GM18499 (cell line): ENCODE measurements around the gene ERCC5.

Experiments
- ATAC-seq: cut with Tn5 transposase; IDR thresholded peaks from one replicate; pipeline ENCODE4 v1.9.1; 2021; ENCODE audit warnings: moderate number of reproducible peaks; ENCODE audit not compliant: insufficient read depth, unreplicated experiment

ERCC5 gene

DNA sequence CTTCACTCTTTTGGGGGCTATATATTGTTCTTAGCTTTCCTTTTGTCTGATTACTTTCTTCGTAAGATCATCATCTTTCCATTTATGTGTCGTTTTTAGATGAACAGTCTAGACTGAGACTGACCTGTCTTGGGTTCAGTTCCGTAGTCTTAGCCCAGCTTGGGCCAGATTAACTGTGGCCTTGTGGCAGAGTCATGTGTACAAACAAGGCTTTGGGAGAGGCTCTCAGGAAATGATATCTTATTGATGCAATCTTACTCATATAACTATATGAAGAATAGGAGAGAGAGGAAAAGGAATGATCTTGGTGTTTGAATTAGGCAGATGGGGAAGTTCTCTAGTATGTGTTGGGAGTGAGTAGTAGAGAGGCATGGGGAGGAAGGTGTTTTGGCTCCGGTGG is 6.8 kb upstream of the ERCC5 start:
- ATAC-seq = no peak

DNA sequence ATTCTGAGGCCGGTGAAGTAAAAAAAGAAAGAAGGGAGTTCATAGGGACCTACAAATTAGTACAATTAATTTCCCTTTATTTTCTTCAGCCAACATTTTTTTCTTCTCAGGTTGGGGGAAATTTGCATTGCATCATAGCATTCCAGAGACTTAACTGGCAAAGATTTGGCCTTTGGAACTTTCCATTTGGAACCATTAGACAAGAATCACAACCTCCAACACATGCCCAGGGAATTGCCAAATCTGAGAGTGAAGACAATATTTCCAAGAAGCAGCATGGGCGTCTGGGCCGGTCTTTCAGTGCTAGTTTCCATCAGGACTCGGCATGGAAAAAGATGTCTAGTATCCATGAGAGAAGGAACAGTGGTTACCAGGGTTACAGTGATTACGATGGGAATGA is 6.4 kb upstream of the ERCC5 start:
- ATAC-seq = no peak

DNA sequence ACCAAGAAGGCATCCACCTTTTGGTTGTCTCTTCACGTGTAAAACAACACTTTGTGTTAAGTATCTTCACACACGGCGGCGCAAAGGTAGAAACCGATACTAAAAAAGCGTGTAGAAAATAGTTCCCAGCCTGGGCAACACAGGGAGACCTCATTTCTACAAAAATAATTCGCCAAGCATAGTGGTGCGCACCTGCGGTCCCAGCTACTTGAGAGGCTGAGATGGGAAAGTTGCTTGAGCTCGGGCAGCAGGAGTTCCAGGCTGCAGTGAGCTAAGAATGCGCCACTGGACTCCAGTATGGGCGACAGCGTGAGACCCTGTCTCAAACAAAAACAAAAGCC is 573 bp upstream of the ERCC5 start:
- peak; percentile 9 for ATAC-seq

DNA sequence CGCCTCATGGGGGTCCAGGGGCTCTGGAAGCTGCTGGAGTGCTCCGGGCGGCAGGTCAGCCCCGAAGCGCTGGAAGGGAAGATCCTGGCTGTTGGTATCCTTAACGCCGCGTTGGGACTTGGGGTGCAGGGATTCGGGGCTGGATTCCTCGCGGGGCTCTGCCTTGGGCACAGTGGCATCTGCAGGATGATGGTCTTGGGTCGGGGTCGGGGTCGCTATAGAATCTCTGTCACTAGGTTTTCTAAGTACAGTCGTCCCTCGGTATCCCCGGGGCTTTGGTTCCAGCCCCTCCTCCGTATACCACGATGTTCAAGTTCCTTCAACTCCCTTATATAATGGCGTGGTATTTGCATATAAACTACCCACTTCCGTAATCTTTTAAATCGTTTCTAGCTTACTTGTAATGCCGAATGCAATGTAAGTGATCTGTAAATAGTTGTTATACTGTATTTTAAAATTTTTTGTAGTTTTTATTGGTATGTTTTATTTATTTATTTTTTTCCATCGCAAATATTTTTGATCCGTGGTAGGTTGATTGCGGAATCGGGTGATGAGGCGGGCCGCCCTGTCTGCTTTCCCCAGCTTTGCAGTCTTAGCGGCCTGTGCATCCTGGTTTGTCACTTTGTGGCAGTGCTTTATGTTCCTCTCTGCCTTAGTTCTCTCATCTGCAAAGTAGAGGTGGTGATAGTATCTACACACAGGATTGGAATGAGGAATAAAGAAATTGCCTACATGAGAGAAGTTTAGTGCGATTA is 606 bp downstream of the ERCC5 start:
- ATAC-seq = no peak

DNA sequence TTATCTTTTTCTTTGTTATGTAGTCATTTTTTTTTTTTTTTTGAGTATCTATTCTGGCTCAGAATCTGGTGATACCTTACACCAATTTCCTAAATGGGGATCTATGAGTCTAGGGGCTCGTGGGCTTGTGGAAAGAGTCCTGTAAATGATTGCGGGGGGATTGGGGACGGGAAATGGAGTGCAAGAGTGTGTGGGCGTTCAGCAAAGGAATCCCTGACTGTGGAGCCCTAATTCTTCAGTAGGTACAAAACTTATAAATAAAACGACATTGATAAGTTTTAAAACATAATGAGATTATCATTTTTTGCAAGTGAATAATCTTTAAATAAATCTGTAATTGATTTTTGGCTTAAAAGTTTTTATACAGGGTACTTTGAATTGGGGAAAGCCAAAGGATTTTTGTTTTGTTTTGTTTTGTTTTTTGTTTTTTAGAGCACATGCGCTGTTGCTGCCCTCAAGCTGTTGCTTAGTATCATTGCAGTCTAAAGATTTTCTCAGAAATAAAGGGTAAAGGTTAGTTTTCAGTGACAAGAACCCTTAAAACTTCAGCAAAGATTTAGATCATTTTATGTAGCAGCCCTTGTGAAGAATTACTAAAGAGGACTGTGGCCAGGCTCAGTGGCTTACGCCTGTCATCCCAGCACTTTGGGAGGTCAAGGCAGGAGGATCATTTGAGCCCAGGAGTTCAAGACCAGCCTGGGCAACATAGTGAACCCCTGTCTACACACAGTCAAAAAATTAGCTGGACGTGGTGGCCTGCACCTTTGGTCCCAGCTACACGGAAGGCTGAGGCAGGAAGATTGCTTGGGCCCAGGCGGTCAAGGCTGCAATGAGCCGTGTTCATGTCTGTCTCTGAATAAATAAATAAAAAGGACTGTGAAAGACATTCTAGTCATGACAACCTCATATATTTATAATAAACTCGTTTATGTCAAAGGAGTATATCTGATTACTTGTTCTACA is 1.7 kb downstream of the ERCC5 start:
- ATAC-seq = no peak

DNA sequence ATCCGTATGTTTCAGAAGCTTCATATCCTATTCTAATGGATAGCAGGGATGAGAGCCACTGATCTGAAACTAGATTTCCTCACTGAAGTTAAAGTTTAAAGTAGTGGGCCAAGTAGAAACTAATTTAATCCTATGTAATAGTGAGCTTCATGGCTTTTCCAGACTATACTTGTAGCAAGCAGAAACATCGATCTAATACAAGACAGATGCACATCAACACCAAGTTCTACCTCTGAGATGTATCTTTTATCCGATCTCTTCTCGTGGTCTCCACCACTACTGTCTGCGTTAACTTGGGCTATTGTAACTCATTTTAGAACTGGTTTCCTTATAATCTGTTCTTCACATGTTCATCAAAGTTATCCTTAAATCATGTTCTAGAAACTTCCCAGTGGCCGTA is 3.1 kb downstream of the ERCC5 start:
- no peak for ATAC-seq

DNA sequence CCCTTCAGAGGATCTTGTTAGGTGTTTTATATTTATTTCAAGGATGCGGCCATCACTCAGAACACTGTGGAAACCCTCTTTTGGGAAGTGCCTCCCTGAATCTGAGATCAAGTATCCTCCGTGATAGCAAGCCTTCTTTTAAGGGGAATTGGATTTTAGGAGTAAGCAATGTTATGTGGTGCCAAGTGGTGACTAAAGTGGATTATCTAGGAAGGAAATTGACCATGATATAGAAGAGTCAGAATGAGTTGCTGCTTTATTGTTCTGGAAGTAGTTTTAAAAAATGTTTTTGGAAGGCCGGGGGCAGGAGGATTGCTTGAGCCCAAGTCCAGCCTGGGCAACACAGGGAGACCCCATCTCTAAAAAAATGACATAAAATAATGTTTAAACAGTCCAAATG is 6.7 kb downstream of the ERCC5 start:
- ATAC-seq = no peak

DNA sequence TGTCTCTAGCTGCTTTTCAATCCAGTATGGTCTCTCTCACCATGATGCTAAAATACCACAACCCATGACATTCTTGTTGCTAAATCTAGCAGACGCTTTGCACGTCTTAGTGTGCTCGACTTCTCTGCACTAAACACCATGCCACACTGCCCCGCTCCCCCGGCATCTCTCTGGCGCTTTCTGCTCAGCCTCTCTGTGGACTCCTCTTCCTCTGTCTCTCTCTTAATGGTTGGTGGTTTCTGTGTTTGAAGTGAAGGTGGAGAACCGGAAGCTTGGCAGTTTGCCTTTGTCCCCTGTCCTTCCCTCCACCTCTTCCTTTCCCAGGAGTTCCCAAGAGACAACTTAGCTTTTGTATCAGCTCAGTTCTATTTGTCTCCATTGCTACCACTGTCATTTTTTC is 8.8 kb downstream of the ERCC5 start:
- ATAC-seq = no peak

DNA sequence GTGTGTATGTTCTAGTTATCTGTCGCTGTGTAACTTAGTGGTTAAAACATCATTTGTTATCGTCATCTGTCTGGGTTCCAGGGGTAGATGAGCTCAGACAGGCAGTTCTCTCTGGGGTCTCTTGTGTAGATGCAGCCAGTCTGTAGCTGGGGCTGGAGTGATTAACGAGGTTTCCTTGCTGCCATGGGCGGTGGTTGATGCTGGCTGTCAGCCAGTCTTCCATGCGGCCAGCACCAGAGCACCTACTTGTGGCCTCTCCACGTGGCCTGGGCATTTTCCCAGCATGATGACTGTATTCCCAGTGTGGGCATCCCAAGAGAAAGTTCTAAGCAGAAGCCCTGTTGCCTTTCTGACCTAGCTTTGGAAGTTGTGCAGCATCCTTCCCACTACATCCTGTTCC is 10.7 kb downstream of the ERCC5 start:
- no peak for ATAC-seq

DNA sequence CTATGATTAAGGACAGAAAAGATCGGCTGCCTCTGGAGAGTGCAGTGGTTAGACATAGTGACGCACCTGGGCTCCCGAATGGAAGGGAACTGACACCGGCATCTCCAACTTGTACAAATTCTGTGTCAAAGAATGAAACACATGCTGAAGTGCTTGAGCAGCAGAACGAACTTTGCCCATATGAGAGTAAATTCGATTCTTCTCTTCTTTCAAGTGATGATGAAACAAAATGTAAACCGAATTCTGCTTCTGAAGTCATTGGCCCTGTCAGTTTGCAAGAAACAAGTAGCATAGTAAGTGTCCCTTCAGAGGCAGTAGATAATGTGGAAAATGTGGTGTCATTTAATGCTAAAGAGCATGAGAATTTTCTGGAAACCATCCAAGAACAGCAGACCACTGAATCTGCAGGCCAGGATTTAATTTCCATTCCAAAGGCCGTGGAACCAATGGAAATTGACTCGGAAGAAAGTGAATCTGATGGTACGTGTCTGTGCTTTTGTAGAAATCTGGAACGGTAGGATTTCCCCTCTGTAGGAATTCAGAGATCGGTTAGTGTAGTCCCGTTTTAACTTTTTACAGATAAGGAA is 16.9 kb downstream of the ERCC5 start:
- no peak for ATAC-seq

DNA sequence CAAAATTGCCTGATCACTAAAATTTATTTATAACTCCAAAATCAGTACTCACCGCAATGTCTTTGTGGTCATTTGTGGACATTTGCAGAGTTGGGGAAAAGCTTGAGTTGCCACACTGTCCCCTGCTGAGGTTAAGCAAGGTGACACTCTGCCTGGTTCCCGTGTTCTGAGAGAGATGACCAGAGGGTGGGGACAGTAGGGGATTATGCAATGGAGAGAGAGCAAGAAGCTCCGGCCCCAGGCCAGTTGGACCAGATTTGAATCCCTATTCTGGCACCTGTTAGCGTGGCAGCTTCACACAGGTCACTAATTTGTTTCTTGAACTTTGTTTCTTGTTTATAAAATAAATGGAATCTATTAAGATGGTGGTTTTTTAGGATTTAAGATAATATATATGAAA is 17.8 kb downstream of the ERCC5 start:
- ATAC-seq = no peak

DNA sequence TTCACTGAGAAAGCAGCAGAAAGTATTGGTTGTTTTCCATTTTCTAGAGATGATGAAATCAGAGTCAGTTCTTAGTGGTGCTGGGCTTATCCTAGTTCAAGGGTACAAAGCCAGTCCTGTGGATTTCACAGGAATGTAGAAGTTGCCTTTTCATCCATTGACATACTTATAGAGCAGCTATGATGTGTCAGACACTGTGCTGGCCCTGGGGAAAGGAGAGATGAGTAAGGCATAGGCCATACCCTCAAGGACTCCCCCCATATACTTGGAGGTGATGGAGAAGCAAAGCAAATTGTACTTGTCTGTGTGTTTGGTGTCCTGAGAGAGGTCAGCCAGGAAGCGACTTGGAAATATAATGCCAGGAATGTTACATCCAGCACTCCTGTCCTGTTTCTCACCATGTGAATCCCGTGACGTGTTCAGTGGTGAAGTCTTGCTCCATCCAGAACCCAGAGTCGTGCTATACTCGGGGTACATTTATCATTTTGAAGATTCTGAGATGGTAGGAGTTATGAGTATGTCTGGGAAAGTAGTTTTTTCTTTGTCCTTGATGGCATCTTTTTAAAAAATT is 22.6 kb downstream of the ERCC5 start:
- ATAC-seq = no peak

DNA sequence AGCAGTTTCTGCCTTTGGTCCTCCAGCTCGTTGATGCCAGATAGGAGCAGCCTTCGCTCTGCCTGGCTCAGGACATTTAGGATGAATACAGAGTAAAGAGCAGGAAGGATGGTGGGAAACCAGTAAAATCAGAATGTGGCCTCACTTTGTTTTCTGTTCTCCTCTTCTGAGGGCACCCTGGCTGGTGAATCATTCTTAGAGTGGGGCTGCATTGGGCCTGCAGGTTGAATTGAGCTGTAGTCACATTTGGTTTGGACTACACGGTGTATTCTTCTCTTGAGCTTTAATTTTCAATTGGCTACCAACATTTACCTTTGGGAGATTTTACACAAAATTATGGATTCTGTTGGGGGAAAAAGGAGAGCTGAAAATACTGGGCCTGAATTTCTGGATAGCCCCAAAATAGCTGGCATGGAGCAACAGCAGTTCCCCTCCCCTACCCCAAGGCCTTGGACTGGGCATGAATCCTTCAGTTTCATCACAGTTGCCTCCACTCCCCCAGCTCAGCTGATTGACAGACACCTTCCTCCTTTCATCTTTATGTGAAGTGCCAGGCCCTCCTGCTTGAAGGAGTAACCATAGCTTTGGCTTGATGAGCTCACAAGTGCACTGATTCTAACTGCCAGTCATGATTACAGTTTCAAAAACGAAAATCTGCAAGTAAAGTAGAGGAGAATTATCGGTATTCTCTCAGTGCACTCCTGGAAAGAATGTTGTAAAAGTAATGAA is 24.3 kb downstream of the ERCC5 start:
- peak; percentile 15 for ATAC-seq

DNA sequence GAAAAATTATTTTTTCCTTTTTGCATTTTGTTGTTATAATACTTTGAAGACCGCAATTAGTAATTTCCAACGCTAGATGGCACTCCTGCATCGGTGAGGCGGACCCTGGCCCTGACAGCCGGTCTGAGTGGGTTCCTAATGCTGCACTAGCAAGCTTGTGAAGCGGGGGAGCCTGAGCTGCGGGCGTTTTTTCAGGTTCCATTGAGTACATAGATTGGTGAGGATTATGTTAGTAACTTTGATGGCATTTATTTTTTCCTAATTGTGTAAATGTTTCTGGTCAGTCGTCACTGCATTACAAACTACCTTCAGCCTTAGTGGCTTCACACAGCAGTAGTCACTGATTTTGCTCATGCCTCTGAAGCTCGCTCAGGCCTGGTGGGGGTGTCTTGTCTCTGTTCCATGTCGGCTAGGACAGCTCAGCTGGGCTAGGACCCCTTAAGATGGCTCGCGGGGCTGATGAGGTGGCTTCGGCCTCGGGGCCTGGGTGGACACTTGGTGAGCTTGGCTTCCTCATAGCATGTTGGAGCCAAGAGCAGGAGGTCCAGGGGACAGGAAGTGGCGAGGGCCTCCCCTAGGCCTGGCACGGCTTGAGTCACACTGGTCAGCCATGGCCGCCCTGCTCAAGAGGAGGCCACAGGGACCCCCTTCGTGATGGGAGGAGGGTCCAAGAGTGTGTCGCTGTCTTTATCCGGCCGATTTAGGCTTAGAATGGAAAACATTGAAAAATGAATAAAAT is 25.0 kb downstream of the ERCC5 start:
- ATAC-seq = peak; percentile 63

DNA sequence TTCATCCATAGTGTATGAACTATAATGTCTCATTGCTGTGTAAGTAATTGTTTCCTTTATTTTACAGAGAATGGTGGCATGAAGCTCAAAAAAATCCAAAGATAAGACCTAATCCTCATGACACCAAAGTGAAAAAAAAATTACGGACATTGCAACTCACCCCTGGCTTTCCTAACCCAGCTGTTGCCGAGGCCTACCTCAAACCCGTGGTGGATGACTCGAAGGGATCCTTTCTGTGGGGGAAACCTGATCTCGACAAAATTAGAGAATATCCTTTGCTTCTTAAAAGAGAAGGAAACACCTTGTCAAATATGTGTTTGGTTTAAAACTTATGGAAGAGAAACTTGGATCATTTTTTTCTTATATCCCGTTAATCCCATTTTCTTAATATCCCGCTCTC is 26.3 kb downstream of the ERCC5 start:
- ATAC-seq = no peak

DNA sequence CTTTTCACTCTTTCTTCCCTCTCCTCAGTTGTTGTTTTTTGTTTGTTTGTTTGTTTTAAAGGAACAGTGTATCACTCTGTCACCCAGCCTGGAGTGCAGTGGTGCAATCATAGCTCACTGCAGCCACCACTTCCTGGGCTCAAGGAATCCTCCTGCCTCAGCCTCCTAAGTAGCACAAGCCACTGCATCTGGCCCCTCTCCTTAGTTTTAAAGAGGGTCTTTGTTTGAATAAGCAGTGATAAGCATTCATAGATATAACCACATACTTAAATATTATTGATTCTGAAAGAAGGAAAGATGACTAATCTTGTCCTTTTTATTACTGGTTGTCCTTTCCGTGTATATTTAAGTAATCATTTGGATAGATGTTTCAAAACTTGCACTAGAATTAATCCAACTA is 26.7 kb downstream of the ERCC5 start:
- no peak for ATAC-seq

DNA sequence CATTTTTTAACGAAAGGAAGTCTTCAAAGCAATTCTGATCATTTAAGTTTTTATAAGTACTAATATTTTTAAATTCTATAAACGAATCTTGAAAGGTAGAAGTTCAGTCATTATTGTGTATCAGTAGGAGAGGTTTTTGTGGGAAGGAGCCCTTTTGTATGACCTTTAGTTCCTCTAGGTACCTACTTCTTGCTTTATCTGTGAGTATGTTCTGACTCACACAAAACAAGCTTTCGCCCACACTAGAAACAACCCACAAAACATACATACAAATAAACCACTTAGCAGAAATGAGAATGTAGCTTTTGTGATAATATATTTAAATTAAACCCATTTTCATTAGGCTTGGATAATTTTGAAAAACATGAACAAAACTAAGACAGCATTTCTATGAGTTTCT is 27.8 kb downstream of the ERCC5 start:
- peak; percentile 47 for ATAC-seq

DNA sequence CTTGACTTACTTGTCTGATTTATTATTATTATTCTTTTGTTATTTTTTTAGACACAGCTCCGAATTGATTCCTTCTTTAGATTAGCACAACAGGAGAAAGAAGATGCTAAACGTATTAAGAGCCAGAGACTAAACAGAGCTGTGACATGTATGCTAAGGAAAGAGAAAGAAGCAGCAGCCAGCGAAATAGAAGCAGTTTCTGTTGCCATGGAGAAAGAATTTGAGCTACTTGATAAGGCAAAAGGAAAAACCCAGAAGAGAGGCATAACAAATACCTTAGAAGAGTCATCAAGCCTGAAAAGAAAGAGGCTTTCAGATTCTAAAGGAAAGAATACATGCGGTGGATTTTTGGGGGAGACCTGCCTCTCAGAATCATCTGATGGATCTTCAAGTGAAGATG is 29.4 kb downstream of the ERCC5 start:
- no peak for ATAC-seq

DNA sequence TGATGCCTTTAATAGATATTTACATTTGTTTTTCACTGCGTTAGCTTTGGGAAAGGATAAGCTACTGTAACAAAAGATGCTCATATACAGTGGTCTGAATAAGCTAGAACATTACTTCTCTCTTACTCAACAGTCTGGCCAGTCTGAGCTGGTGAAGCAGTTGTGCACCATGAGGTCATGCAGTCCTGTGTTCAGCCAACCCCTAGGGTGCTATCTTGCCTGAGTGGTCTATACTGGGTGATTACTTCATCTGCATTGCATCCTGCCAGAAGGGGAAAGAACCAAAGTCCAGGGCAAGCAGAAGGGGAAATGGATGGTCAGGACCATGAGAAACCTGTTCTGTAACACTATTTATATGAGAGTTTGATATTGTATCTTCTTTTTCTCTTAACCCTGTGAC is 31.5 kb downstream of the ERCC5 start:
- ATAC-seq = no peak

DNA sequence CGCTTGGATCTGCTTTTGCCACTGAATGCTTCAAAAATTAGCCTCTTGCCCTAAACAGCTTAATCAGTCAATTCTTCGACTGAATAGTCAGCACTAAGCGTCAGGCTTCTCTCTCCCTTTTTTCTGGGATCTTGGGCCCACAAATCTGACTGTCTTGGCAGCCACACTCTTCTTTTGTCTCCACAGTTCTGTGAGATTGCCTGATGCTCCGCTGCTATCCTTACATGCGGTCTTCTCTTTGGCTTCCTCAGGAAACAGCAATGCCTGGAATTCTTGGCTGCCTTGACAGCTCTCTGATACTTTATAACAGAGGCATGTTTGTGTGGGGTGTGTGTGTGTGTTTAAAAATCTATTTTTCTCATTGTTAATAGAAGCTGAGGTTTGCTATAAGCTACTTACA is 32.6 kb downstream of the ERCC5 start:
- ATAC-seq = no peak
